Ureter (tissue), 1 donor: ENCODE data around the gene NDUFA13. TPM values are rescaled to one million over a fixed set of nuclear protein-coding genes. Genes with fewer than 3 reads are reported as not detected.

Experiments used
- DNase-seq: peaks from one replicate; pipeline ENCODE4 v3.0.0-alpha.2; 2020; ENCODE audit warnings: low spot score
- total RNA-seq: library from RNA; stranded (reverse); gene quantifications from one replicate; pipeline ENCODE4 v1.2.4, GENCODE V29; 2023
- donor health status: DM: yes; HTN: yes; CAD: no.

The NDUFA13 gene
- total RNA-seq, 1 donor from 2014 or later, result 369 TPM

DNA sequence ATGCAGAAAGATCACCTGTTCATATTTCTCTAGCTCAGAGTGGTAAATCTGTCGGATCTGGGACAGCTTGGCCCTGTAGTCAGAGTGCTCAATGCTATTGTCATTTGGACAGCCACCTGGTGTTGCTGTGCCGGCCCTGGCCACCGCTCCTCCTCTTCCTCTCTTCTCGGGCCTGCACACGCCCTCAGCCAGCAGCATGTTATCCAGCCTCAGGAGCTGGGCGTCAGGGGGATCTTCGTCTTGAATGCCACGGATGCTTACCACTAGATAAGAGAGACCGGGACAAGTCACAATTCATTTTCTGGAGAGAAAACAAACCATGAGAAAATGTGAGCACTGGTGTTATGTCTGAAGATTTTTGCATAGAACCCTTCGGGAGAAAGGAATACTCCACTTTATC, 54.5 kb downstream of the NDUFA13 start:
- no peak for DNase-seq

DNA sequence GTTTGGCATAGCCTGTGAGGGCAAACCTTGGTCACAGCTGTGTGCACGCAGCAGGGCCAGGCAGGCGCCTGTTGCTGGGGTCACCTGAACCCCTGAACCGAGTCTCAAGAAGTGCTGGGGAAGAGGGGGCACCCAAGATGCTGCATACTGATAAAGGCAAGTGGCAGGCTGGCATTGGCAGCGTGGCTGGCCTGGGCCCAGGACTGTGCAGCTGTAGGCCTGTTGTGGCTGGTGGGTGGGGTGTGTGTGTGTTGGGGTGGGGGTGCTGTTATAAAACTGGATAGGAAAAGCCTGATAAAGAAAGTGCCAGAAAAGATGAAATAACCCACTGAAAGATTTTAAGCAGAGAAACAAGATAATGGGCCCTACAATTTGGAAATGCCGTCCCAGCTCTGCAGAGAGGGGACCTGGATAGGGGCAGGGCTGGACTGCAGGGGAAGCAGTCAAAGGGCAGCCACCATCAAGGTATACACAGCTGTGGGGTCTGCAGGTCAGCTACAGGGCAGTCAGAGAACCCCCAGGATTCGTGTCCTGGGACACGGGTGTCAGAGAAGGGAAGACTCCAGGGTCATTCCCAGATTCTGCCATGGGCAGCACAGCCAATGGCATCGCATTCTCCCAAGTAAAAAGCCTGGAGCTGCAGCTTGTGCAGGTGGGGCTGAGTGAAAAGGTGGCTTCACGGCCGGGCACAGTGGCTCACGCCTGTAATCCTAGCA, 55.2 kb downstream of the NDUFA13 start:
- no peak for DNase-seq

DNA sequence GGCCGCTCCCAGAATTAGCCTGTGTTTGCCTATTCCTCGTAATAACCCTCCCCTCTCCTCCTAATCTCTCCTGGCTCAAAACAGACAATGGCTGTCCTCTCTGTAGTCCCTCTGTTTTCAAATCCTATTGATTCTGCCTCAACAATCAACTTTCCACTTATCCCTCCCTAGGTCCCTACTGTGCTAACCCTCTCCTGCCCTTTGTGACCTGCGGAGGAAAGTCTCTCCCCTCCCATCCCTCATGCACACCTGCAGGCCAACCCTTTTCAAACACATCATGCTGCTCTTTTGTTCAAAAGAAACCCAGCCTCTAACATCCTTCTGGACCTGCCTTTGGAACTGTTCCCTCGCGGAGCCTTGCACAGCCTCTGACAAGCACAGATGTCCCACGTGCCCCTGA, 59.4 kb downstream of the NDUFA13 start:
- no peak for DNase-seq

Other genes starting within 250 kb of the NDUFA13 start
- 1.8 TPM for gene TM6SF2, start 242.9 kb upstream of the NDUFA13 start, total RNA-seq
- 51.8 TPM for gene SUGP1, start 195.7 kb upstream of the NDUFA13 start, total RNA-seq
- gene MAU2, start 195.4 kb upstream of the NDUFA13 start, total RNA-seq, result 87.4 TPM
- gene GATAD2A, start 110.5 kb upstream of the NDUFA13 start, total RNA-seq, result 92.7 TPM
- 3.4 TPM for gene TSSK6, start 677 bp upstream of the NDUFA13 start, total RNA-seq
- gene YJEFN3, start 12.7 kb downstream of the NDUFA13 start, total RNA-seq, result 14.1 TPM
- gene CILP2, start 22.0 kb downstream of the NDUFA13 start, total RNA-seq, result 2.3 TPM
- 12.7 TPM for gene PBX4, start 102.5 kb downstream of the NDUFA13 start, total RNA-seq
- gene LPAR2, start 112.0 kb downstream of the NDUFA13 start, total RNA-seq, result 28.6 TPM
- 25.0 TPM for gene GMIP, start 127.4 kb downstream of the NDUFA13 start, total RNA-seq
- 74.9 TPM for gene ATP13A1, start 147.5 kb downstream of the NDUFA13 start, total RNA-seq
- 13.8 TPM for gene ZNF101, start 152.6 kb downstream of the NDUFA13 start, total RNA-seq
- 15.3 TPM for gene ZNF14, start 216.9 kb downstream of the NDUFA13 start, total RNA-seq